Measurements from ENCODE around the gene LTBP2.

The LTBP2 gene

DNA sequence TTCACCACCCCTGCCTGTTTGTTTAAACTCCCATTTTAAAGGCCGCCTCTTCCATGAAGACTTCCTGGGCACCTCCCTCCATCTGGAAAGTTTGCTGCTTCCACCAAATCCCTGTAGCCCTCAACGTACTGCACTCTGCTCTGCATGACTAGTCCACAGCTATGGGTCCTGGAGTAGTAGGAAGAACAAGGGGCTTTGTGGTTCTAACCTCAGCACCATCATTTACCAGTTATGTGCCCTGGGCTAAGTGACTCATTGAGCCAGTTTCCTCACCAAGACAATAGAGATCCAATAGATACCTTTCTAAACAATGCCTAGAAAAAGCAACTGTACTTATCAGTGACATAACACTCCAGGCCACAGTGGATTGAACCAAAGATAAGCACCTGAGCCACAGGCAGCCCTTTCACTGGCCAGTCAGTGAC, 8.5 kb upstream of the LTBP2 start:
- H3K27ac ChIP-seq, result peak overlapping the region; percentile 93

DNA sequence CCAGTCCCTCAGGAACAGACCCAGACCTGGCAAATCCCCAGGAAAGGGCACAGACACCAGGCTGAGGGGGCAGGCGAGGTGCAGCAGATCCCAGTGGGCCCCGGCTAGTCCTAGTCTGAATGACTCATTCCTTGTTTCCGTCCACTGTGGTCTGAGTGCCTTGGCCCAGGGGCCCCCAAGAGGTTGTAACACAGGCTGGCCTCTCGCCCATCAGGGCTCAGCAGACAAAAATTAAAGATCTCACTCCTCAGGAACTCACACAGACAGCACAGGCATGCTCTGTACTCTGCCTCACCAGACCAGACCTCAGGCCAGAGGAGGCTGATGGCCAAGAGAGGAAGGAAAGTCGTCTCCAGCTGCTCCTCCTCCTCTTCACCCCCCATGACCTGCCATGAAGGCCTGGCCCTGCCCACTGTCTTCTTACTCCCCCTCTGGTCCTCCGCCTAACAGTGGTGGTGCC, 7.7 kb upstream of the LTBP2 start:
- Histone ChIP-seq H3K27me3 (replicated peaks) (no peaks in the 10 kb centered on the region), H3K4me3 (ENCODE audit: low read depth, low read length) (no peak overlapping the region), H3K36me3 (replicated peaks) (no peaks in the 10 kb centered on the region), H3K27ac (peak overlapping the region; percentile 93)
- in situ Hi-C loops (cut with HindIII; ENCODE audit: low pct_ligation_motif_present, low sequenced_read_pairs), result no loop called here
- TF ChIP-seq CTCF (IDR thresholded peaks at IDR 0.05; ENCODE audit: low read depth, low read length, missing control alignments), result no peak
- DNase-seq, result peak; percentile 96

More for the DNA sequence above, 8.5 kb upstream of the LTBP2 start:
- TF ChIP-seq CTCF (IDR thresholded peaks at IDR 0.05; ENCODE audit: low read depth, low read length, missing control alignments), result no peak
- no peak overlapping the region for H3K4me3 ChIP-seq (ENCODE audit: low read depth, low read length)
- no peaks in the 10 kb centered on the region for H3K27me3 ChIP-seq (replicated peaks)
- H3K36me3 ChIP-seq (replicated peaks), result no peaks in the 10 kb centered on the region
- in situ Hi-C loops (cut with HindIII; ENCODE audit: low pct_ligation_motif_present, low sequenced_read_pairs), result no loop called here
- peak; percentile 96 for DNase-seq

DNA sequence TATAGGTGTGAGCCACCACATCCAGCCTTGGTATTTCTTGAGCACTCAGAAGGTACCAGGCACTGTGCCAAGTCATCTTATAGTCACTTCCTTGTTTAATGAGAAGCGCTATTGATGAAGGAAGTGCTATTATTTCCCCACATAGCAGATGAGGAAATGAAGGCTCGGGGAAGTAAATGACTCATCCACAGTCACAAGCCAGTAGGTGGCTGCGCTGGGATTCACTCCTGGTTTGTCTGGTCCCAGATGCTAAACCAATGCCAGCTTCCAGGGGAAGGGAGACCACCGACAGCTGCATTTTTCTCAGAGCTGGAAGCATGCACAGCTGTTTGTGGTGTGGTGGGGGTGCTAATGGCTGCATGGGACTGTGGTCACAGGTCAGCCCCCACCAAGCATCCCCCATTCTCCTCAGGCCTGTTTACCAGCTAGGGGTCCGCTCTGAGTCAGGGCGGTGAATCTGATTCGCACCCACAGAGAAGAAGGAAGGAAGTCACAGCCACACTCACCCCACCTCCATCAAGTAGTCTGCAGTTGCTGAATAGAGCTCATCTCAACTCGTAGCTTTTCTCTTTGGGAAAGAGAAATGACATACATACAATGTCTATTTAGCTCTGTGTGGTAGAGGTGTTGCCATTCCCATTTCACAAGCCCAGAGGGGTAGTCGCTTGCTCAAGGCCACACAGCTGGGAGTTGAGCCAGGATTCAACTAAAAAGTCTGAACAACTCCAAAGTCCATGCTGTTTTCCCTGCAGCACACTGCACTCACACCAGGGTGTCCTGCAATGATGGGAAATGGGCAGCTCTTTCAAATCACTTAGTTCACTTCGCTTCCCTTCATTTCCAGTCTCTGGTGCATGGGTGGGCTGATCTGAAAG, 6.3 kb upstream of the LTBP2 start:
- Histone ChIP-seq H3K4me3 (ENCODE audit: low read depth, low read length) (no peak overlapping the region), H3K36me3 (replicated peaks) (no peaks in the 10 kb centered on the region), H3K27me3 (replicated peaks) (no peaks in the 10 kb centered on the region), H3K27ac (peak overlapping the region; percentile 93)
- DNase-seq, result no peak
- in situ Hi-C loops (cut with HindIII; ENCODE audit: low pct_ligation_motif_present, low sequenced_read_pairs), result no loop called here
- peak; percentile 18 for TF ChIP-seq CTCF (IDR thresholded peaks at IDR 0.05; ENCODE audit: low read depth, low read length, missing control alignments)

DNA sequence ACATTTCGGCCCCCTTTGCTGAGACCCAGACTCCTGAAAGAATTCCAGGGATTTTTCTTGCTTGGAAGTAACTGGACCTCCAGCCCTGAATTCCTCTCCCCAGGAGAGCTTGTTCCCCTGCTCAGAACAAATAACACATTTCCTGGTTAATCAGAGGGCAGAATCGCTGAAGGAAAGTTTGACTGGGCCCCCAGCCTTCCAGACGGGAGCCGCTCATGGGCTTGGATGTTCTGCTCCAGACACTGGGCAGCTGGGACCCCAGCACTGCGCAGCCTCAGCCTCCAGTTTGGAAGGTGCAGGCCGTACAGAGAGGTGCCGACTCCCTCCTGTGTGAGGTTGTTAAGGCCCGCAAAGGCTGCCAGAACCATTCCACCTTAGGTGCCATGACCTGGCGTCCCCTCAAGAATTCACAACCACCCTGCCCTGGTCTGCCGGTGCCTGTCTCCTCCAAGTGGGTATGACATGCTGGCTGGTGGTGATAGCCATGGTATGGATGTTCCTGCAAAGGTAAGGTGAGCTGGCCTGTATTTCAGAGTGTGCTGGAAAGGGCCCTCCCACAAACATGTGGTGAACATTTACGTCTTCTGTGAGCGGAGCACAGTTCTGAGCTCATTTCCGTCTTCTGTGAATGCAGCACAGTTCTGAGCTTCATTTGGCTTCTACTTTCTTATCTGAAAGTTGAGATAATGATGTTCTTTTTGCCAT, 5.1 kb upstream of the LTBP2 start:
- no peak for TF ChIP-seq CTCF (IDR thresholded peaks at IDR 0.05; ENCODE audit: low read depth, low read length, missing control alignments)
- peak; percentile 26 for DNase-seq
- Histone ChIP-seq H3K4me3 (ENCODE audit: low read depth, low read length) (no peak overlapping the region), H3K27me3 (replicated peaks) (no peaks in the 10 kb centered on the region), H3K36me3 (replicated peaks) (no peaks in the 10 kb centered on the region), H3K27ac (peak overlapping the region; percentile 93)
- in situ Hi-C loops (cut with HindIII; ENCODE audit: low pct_ligation_motif_present, low sequenced_read_pairs), result no loop called here

DNA sequence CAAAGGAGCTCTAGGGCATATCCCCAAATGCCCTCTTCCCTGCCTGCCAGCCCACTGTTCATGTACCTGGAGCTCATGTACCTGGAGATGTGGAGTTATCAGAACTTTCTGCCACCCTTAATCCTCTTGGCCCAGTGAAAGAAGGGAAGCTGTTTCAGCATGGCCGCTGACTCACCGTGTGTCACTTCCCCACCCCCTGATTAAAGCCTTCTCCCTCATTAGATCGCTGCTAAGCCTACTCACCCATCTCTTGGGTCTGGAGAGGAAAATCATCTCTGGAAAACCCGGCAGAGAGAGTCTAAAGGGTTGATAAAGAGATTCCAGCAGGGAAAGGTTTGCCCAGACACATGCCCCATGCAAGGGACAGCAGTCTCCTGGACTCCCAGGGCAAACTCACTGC, 4.5 kb upstream of the LTBP2 start:
- TF ChIP-seq CTCF (IDR thresholded peaks at IDR 0.05; ENCODE audit: low read depth, low read length, missing control alignments), result no peak
- in situ Hi-C loops (cut with HindIII; ENCODE audit: low pct_ligation_motif_present, low sequenced_read_pairs), result no loop called here

More for the DNA sequence above, 4.5 kb upstream of the LTBP2 start:
- H3K36me3 ChIP-seq (replicated peaks), result no peaks in the 10 kb centered on the region
- no peaks in the 10 kb centered on the region for H3K27me3 ChIP-seq (replicated peaks)
- DNase-seq, result peak; percentile 86
- peak overlapping the region; percentile 13 for H3K4me3 ChIP-seq (ENCODE audit: low read depth, low read length)
- peak overlapping the region; percentile 93 for H3K27ac ChIP-seq

Measured in brain microvascular endothelial cell (primary cell).